ENCODE results near the gene KRT79.

Gene KRT79

GRCh38 chr12:52774629-52775250 is 59.4 kb downstream of the KRT79 start:
- no peak for TF ChIP-seq SIN3A (IDR thresholded peaks at IDR 0.05; ENCODE audit: borderline replicate concordance, insufficient read depth, low read length)
- TF ChIP-seq FOXP2 (optimal IDR thresholded peaks at IDR 0.05; ENCODE audit: borderline replicate concordance, extremely low read depth, extremely low read length, insufficient read depth), result no peak
- no peak for TF ChIP-seq TAF1 (IDR thresholded peaks at IDR 0.05; ENCODE audit: borderline replicate concordance, insufficient read depth, low read length)
- TF ChIP-seq, protein P1, sequence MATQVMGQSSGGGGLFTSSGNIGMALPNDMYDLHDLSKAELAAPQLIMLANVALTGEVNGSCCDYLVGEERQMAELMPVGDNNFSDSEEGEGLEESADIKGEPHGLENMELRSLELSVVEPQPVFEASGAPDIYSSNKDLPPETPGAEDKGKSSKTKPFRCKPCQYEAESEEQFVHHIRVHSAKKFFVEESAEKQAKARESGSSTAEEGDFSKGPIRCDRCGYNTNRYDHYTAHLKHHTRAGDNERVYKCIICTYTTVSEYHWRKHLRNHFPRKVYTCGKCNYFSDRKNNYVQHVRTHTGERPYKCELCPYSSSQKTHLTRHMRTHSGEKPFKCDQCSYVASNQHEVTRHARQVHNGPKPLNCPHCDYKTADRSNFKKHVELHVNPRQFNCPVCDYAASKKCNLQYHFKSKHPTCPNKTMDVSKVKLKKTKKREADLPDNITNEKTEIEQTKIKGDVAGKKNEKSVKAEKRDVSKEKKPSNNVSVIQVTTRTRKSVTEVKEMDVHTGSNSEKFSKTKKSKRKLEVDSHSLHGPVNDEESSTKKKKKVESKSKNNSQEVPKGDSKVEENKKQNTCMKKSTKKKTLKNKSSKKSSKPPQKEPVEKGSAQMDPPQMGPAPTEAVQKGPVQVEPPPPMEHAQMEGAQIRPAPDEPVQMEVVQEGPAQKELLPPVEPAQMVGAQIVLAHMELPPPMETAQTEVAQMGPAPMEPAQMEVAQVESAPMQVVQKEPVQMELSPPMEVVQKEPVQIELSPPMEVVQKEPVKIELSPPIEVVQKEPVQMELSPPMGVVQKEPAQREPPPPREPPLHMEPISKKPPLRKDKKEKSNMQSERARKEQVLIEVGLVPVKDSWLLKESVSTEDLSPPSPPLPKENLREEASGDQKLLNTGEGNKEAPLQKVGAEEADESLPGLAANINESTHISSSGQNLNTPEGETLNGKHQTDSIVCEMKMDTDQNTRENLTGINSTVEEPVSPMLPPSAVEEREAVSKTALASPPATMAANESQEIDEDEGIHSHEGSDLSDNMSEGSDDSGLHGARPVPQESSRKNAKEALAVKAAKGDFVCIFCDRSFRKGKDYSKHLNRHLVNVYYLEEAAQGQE (IDR thresholded peaks at IDR 0.05; ENCODE audit: insufficient read depth in 1 of 2, low read depth in 2 of 2, low read length in 2 of 2), result no peak
- TF ChIP-seq POLR2AphosphoS5 (IDR thresholded peaks at IDR 0.05; ENCODE audit: low read depth, low read length), result no peak

DNA sequence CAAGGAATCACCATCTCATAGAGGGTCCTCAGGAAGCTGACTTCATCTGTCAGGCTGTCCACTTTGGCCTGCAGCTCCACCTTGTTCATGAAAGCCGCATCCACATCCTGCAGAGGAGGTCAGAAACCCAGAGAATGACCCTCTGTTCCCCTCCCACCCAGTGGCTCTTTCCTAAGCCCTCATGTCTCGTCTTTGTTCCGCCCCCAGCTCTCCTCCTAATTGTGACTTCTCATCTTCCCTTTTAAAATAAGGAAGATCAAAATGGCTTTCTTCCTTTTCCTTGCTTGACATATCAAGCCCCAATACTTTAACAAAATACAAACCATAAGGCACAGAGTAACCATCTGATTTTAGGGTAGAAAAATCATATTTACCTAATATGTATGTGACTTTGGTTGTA is 61.3 kb downstream of the KRT79 start:
- no peak for TF ChIP-seq TAF1 (IDR thresholded peaks at IDR 0.05; ENCODE audit: borderline replicate concordance, insufficient read depth, low read length)
- TF ChIP-seq SIN3A (IDR thresholded peaks at IDR 0.05; ENCODE audit: borderline replicate concordance, insufficient read depth, low read length), result no peak
- TF ChIP-seq, protein P1 (IDR thresholded peaks at IDR 0.05; ENCODE audit: insufficient read depth in 1 of 2, low read depth in 2 of 2, low read length in 2 of 2), result no peak

GRCh38 chr12:52772188-52772587 is 61.9 kb downstream of the KRT79 start:
- TF ChIP-seq POLR2AphosphoS5 (IDR thresholded peaks at IDR 0.05; ENCODE audit: low read depth, low read length) (no peak), FOXP2 (optimal IDR thresholded peaks at IDR 0.05; ENCODE audit: borderline replicate concordance, extremely low read depth, extremely low read length, insufficient read depth) (no peak)

GRCh38 chr12:52771505-52771904 is 62.6 kb downstream of the KRT79 start:
- TF ChIP-seq, protein P1 (IDR thresholded peaks at IDR 0.05; ENCODE audit: insufficient read depth in 1 of 2, low read depth in 2 of 2, low read length in 2 of 2), result no peak
- no peak for TF ChIP-seq SIN3A (IDR thresholded peaks at IDR 0.05; ENCODE audit: borderline replicate concordance, insufficient read depth, low read length)
- TF ChIP-seq POLR2AphosphoS5 (IDR thresholded peaks at IDR 0.05; ENCODE audit: low read depth, low read length), result no peak
- no peak for TF ChIP-seq FOXP2 (optimal IDR thresholded peaks at IDR 0.05; ENCODE audit: borderline replicate concordance, extremely low read depth, extremely low read length, insufficient read depth)
- TF ChIP-seq TAF1 (IDR thresholded peaks at IDR 0.05; ENCODE audit: borderline replicate concordance, insufficient read depth, low read length), result no peak

Data from PFSK-1 (cell line).